Measurements from ENCODE around the gene PSAT1.

PSAT1 gene

GRCh38 chr9:78314550-78314949 is 17.6 kb downstream of the PSAT1 start:
- Histone ChIP-seq H2AFZ (ENCODE audit: low read depth) (no peak overlapping the region), H3K4me3 (IDR thresholded peaks at IDR 0.05; ENCODE audit: insufficient read depth, low read depth, low read length) (no peak overlapping the region), H3K4me1 (ENCODE audit: low read depth, poor library complexity, severe bottlenecking) (no peaks in the 10 kb centered on the region), H3K79me2 (ENCODE audit: insufficient read depth, low read depth) (no peaks in the 10 kb centered on the region), H3K9ac (no peak overlapping the region), H3K27ac (no peak overlapping the region), H3K27me3 (ENCODE audit: insufficient read depth, low read depth) (no peaks in the 10 kb centered on the region), H3K36me3 (ENCODE audit: insufficient read depth) (no peaks in the 10 kb centered on the region), H4K20me1 (ENCODE audit: insufficient read depth) (no peaks in the 10 kb centered on the region), H3K4me2 (no peak overlapping the region)
- TF ChIP-seq CTCF (conservative IDR thresholded peaks at IDR 0.05; ENCODE audit: low read depth, low read length), result no peak

- TF ChIP-seq CTCF (conservative IDR thresholded peaks at IDR 0.05; ENCODE audit: low read depth, low read length), result no peak
- H3K79me2 ChIP-seq (ENCODE audit: insufficient read depth, low read depth), result no peaks in the 10 kb centered on the region
- no peak overlapping the region for H2AFZ ChIP-seq (ENCODE audit: low read depth)
- H3K27ac ChIP-seq, result no peak overlapping the region
- no peaks in the 10 kb centered on the region for H3K27me3 ChIP-seq (ENCODE audit: insufficient read depth, low read depth)
- no peaks in the 10 kb centered on the region for H3K4me1 ChIP-seq (ENCODE audit: low read depth, poor library complexity, severe bottlenecking)
- H4K20me1 ChIP-seq (ENCODE audit: insufficient read depth), result no peaks in the 10 kb centered on the region
- H3K9ac ChIP-seq, result no peak overlapping the region
- H3K4me2 ChIP-seq, result no peak overlapping the region
- no peak overlapping the region for H3K4me3 ChIP-seq (IDR thresholded peaks at IDR 0.05; ENCODE audit: insufficient read depth, low read depth, low read length)
- no peaks in the 10 kb centered on the region for H3K36me3 ChIP-seq (ENCODE audit: insufficient read depth)
Observed at GRCh38 chr9:78314953-78315870, 18.3 kb downstream of the PSAT1 start.

- TF ChIP-seq CTCF (conservative IDR thresholded peaks at IDR 0.05; ENCODE audit: low read depth, low read length), result no peak
- Histone ChIP-seq H3K9ac (no peak overlapping the region), H3K4me3 (IDR thresholded peaks at IDR 0.05; ENCODE audit: insufficient read depth, low read depth, low read length) (no peak overlapping the region), H3K36me3 (ENCODE audit: insufficient read depth) (no peaks in the 10 kb centered on the region), H4K20me1 (ENCODE audit: insufficient read depth) (no peaks in the 10 kb centered on the region), H3K4me2 (no peak overlapping the region), H3K79me2 (ENCODE audit: insufficient read depth, low read depth) (no peaks in the 10 kb centered on the region), H2AFZ (ENCODE audit: low read depth) (no peak overlapping the region), H3K27me3 (ENCODE audit: insufficient read depth, low read depth) (no peaks in the 10 kb centered on the region), H3K4me1 (ENCODE audit: low read depth, poor library complexity, severe bottlenecking) (no peaks in the 10 kb centered on the region), H3K27ac (no peak overlapping the region)
Observed at GRCh38 chr9:78316166-78316892, 19.4 kb downstream of the PSAT1 start.

- no peak overlapping the region for H2AFZ ChIP-seq (ENCODE audit: low read depth)
- no peak overlapping the region for H3K4me3 ChIP-seq (IDR thresholded peaks at IDR 0.05; ENCODE audit: insufficient read depth, low read depth, low read length)
- H3K36me3 ChIP-seq (ENCODE audit: insufficient read depth), result no peaks in the 10 kb centered on the region
- H3K4me2 ChIP-seq, result no peak overlapping the region
- H4K20me1 ChIP-seq (ENCODE audit: insufficient read depth), result no peaks in the 10 kb centered on the region
- no peaks in the 10 kb centered on the region for H3K4me1 ChIP-seq (ENCODE audit: low read depth, poor library complexity, severe bottlenecking)
- no peaks in the 10 kb centered on the region for H3K27me3 ChIP-seq (ENCODE audit: insufficient read depth, low read depth)
- H3K27ac ChIP-seq, result no peak overlapping the region
- H3K79me2 ChIP-seq (ENCODE audit: insufficient read depth, low read depth), result no peaks in the 10 kb centered on the region
- no peak overlapping the region for H3K9ac ChIP-seq
- no peak for TF ChIP-seq CTCF (conservative IDR thresholded peaks at IDR 0.05; ENCODE audit: low read depth, low read length)
Observed at GRCh38 chr9:78319197-78320029, 22.5 kb downstream of the PSAT1 start.
